Astrocyte of the cerebellum (primary cell): Measurements from ENCODE around the gene NXPH1.

Source experiments
- DNase-seq: peaks from one replicate; pipeline ENCODE4 v3.0.0-alpha.2; 2011; ENCODE audit warnings: low read depth
- H3K4me3 ChIP-seq: 2 replicates; pipeline ENCODE4 v1.5.1; 2011; ENCODE audit warnings: mild to moderate bottlenecking, low read depth, low read length, moderate library complexity
- CTCF ChIP-seq: IDR thresholded peaks from 2 replicates; pipeline ENCODE4 v1.5.1; 2012; ENCODE audit warnings: low read length, low read depth, moderate library complexity, mild to moderate bottlenecking; ENCODE audit errors: missing control alignments
- in situ Hi-C: cut with HindIII; loops from 2 replicates; pipeline ENCODE4 v1.10.0; 2017; ENCODE audit warnings: low sequenced_read_pairs

Gene NXPH1

GRCh38 chr7:8684426-8684825 is 251.0 kb downstream of the NXPH1 start:
- no peak for DNase-seq
- H3K4me3 ChIP-seq = no peak overlapping the region
- in situ Hi-C loops = no loop called here
- TF ChIP-seq CTCF = no peak

DNA sequence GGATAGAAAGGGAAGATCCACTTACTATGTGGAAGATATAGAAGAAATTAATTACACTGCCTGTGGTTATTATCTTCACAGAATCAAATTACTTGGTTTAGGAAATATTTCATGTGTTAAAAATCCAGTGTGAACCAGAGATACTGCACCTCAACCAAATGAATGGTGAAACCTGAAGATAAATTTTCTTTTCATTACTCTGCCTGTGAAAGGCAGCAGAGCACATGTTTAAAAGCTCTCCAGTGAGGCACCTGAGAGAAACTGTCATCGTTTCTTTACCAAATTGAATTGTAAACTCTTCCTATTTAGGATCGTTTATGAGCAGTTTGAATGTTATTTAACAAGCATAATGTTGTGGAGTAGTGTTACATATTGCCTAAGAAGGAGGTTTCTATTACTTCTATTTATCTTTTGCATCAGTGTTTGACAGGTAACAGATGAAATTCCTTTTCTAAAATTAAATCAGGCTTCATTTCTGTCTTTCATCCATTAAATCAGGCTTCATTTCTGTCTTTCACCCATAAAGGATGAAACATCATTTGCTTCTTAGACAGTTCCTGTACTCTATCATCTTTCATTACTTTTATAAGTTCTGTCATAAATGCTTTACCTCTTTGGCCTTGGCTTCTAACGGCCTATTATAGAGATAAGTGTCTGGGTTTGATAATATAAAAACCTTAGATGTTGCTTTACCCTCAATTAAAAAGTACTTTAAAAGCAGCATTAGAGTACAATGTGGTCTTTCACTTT is 266.6 kb downstream of the NXPH1 start:
- in situ Hi-C loops = no loop called here
- no peak overlapping the region for H3K4me3 ChIP-seq
- DNase-seq = no peak
- TF ChIP-seq CTCF = no peak

- in situ Hi-C loops = no loop called here
- DNase-seq = no peak
- H3K4me3 ChIP-seq = no peak overlapping the region
- TF ChIP-seq CTCF = no peak
These were observed 269.4 kb downstream of the NXPH1 start for GRCh38 chr7:8702807-8703206.

GRCh38 chr7:8710124-8710523 is 276.7 kb downstream of the NXPH1 start:
- in situ Hi-C loops = no loop called here
- no peak overlapping the region for H3K4me3 ChIP-seq
- TF ChIP-seq CTCF = no peak
- DNase-seq = no peak

GRCh38 chr7:8714791-8715190 is 281.4 kb downstream of the NXPH1 start:
- no peak for TF ChIP-seq CTCF
- in situ Hi-C loops = no loop called here
- no peak for DNase-seq

DNA sequence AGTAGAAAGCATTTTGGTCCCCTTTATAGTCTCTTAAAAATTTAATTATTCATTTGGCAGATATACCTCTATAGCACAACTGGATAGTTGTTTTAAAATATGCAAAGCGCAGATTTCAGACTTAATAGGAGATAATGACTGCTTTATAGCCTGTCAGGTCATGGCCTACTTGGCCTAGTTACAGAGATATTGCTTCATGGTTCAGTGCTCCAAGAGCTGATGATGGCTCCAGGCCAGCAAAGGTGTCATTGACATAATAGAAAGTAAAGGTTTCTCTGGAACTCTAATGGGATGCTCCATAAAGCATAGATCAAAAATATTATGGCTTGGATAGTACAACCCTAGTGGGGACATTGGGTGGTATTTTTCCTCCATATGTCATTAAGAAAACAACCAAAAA is 285.7 kb downstream of the NXPH1 start:
- in situ Hi-C loops = no loop called here
- no peak for DNase-seq
- no peak for TF ChIP-seq CTCF
- no peak overlapping the region for H3K4me3 ChIP-seq

More at GRCh38 chr7:8714791-8715190, 281.4 kb downstream of the NXPH1 start:
- H3K4me3 ChIP-seq = no peak overlapping the region
